ENCODE data around the gene TNFSF9.
A peak's percentile ranks its signal among the peaks of the same experiment; 100 is the strongest.
"Not testable (repeated sequence)": the region's sequence is repeated elsewhere in the genome, so short reads cannot be mapped to it uniquely, and the experiment has no call there.

Gene TNFSF9

DNA sequence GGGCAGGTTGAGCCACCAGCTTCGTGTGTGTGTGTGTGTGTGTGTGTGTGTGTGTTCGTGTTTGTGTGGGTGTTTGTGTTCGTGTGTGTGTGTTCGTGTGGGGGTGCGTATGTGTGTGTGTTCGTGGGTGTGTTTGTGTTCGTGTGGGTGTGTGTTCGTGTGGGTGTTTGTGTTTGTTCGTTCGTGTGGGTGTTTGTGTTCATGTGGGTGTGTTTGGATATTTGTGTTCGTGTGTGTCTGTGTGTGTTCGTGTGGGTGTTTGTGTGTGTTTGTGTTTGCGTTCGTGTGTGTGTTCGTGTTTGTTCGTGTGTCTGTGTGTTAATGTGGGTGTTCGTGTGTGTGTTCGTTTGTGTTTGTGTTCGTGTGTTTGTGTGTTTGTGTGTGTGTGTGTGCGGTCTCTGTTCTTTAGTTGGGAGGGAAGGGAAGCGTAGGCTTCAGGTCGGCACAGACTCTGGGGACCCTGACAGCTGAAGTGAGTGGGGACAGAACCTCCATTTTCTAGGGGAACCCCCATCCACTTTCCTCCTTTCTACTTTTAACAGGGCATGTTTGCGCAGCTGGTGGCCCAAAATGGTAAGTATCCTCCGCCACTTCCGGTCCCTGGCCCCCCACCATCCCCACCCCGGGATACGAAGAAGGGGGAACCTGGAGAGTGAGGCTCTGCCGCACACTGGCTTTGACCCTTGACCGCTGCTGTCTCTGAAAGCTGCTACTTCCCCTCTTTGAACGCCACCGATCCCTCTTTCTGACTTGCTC lies 1.6 kb downstream of the TNFSF9 start:
- DNase-seq (ENCODE audit: low read depth in 1 of 2, low spot score in 1 of 2), result no peak

DNA sequence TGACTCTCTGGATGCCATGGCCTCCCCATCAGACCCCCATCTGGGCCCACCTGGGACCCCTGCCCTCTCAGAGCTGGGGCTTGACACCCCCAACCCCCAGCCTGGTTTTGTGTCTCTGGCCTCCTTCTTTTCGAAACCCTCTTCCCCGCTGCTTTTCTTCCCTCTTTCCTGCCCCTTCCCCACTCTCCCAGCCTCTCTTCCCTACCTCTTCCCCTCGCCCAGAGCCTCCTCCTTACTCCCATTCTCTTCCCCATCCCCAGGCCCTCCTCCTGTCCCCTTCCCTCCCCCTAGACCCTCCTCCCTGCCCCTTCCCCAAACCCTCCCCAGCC lies 2.1 kb downstream of the TNFSF9 start:
- DNase-seq (ENCODE audit: low read depth in 1 of 2, low spot score in 1 of 2), result no peak

DNA sequence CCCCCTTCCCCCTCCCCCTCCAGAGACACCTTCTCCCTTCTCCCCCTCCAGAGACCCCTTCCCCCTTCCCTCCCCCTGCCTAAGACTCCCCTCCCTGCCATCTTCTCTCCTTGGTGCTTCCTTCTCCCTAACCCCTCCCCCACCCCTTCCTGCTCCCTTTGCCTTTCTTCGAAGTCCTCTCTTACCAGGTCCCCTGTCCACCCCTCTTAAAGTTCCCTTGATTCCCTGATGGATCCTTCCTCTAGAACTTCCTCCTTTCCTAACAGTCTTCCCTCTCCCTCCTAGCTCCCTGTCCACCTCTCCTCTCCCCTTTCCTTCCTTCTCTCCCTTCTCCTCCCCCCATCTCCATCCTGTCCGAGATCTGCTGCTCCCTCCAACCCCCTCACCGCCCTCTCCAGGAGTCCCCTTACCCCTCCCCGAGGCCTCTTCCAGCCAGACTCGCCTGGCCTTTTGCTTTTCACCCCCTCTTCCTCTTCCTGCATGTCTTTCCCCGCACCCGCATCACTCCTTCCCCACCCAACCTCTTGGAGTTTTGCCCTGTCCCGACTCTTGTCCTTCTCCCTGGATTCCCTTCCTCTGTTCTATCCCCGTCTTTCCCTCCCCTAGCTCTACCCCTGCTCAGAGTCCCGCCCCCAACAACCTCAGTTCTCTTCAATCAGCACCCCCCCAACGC lies 3.1 kb downstream of the TNFSF9 start:
- DNase-seq (ENCODE audit: low read depth in 1 of 2, low spot score in 1 of 2), result no peak

GRCh38 chr19:6534451-6535093 lies 3.7 kb downstream of the TNFSF9 start:
- DNase-seq (ENCODE audit: low read depth in 1 of 2, low spot score in 1 of 2), result no peak

DNA sequence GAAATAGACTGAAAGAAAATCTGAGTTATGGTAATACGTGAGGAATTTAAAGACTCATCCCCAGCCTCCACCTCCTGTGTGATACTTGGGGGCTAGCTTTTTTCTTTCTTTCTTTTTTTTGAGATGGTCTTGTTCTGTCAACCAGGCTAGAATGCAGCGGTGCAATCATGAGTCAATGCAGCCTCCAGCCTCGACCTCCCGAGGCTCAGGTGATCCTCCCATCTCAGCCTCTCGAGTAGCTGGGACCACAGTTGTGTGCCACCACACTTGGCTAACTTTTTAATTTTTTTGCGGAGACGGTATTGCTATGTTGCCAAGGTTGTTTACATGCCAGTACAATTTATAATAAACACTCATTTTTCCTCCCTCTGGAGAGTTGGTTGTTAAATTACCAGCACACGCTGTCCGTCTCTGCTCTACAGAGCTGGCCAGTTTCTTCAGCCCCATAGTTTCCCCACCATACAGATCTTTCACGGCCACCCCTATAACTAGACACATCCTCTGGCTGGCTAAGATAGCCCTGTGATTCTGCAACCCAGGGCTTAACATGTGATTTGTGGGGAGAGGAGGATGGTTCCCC lies 4.8 kb downstream of the TNFSF9 start:
- no peak for DNase-seq (ENCODE audit: low read depth in 1 of 2, low spot score in 1 of 2)

DNA sequence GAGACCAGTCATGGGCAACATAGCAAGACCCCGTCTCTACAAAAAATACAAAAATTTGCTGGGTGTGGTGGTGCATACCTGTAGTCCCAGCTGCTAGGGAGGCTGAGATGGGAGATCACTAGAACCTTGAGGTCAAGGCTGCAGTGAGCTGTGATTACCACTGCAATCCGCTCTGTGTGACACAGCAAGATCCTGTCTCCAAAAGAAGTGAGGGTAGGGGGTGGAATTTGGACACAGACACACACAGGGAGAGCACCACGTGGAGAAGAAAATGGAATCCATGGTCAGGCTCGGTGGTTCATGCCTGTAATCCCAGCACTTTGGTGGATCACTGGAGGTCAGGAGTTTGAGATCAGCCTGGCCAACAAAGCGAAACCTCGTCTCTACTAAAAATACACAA lies 8.7 kb downstream of the TNFSF9 start:
- no peak for DNase-seq (ENCODE audit: low read depth in 1 of 2, low spot score in 1 of 2)

GRCh38 chr19:6540918-6541689 lies 10.3 kb downstream of the TNFSF9 start:
- no peak for DNase-seq (ENCODE audit: low read depth in 1 of 2, low spot score in 1 of 2)

GRCh38 chr19:6543866-6544347 lies 13.1 kb downstream of the TNFSF9 start:
- DNase-seq (ENCODE audit: low read depth in 1 of 2, low spot score in 1 of 2), result no peak

- DNase-seq (ENCODE audit: low read depth in 1 of 2, low spot score in 1 of 2), result not testable (repeated sequence)
Observed at GRCh38 chr19:6550679-6551078, 19.9 kb downstream of the TNFSF9 start.

DNA sequence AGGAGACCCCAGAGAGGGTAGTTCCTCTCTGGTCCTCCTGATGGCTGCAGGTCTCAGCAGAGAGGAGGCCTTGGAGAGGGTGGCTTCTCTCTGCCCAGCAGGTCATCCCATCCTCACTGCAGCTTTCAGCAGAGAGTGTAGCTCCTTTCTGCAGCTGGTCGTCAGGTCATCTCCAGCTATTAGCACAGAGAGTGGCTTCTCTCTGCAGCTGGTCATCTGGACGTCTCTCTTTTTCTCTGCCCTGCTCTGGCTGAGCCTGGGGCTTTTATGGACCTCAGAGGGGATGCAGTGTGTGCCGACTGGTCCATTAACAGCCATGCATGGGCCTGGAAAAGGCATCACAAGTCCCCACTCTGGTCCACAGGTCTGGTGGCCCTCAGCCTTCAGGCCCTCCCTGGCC lies 20.3 kb downstream of the TNFSF9 start:
- no peak for DNase-seq (ENCODE audit: low read depth in 1 of 2, low spot score in 1 of 2)

- peak; percentile 9 to 38 for DNase-seq (ENCODE audit: low read depth in 1 of 2, low spot score in 1 of 2)
Observed at GRCh38 chr19:6551607-6552450, 21.0 kb downstream of the TNFSF9 start.

- no peak for DNase-seq (ENCODE audit: low read depth in 1 of 2, low spot score in 1 of 2)
Observed at GRCh38 chr19:6556043-6556449, 25.2 kb downstream of the TNFSF9 start.

- DNase-seq (ENCODE audit: low read depth in 1 of 2, low spot score in 1 of 2), result no peak
Observed at GRCh38 chr19:6556480-6557195, 25.8 kb downstream of the TNFSF9 start.

DNA sequence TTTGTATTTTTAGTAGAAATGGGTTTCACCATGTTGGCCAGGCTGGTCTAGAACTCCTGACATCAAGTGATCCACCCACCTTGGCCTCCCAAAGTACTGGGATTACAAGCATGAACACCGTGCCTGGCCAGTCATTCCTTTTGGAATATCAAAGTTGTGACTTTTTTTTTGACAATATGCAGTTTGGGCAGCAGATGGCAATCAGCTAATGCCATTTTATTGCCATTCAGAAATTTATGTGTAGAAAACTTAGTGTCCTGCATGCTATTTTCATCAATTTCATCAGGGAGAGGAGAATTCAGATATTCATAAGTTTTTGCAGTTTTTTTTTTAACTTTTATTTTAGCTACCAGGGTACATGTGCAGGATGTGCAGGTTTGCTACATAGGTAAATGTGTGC lies 31.6 kb downstream of the TNFSF9 start:
- DNase-seq (ENCODE audit: low read depth in 1 of 2, low spot score in 1 of 2), result not testable (repeated sequence)

DNA sequence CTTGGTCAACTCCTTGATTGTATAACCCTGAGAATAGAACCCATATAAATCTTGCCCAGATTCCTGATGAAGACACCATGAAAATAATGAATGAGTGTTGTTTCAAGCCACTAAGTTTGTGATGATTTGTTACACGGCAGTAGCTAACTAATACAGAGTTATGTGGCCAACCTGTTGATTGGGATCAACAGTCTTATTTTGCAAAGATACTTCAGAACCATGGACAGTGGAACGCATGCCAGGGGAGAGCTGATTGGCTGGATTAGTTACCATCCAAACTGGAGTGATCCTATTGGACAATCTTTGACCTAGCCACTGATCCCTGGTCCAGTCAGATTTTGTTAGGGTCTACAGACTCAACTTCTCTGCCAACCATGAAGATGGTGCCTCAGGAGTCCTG lies 33.6 kb downstream of the TNFSF9 start:
- no peak for DNase-seq (ENCODE audit: low read depth in 1 of 2, low spot score in 1 of 2)

- DNase-seq (ENCODE audit: low read depth in 1 of 2, low spot score in 1 of 2), result not testable (repeated sequence)
Observed at GRCh38 chr19:6566727-6567126, 35.9 kb downstream of the TNFSF9 start.

- no peak for DNase-seq (ENCODE audit: low read depth in 1 of 2, low spot score in 1 of 2)
Observed at GRCh38 chr19:6568010-6568526, 37.2 kb downstream of the TNFSF9 start.

- no peak for DNase-seq (ENCODE audit: low read depth in 1 of 2, low spot score in 1 of 2)
Observed at GRCh38 chr19:6568816-6569215, 38.0 kb downstream of the TNFSF9 start.

DNA sequence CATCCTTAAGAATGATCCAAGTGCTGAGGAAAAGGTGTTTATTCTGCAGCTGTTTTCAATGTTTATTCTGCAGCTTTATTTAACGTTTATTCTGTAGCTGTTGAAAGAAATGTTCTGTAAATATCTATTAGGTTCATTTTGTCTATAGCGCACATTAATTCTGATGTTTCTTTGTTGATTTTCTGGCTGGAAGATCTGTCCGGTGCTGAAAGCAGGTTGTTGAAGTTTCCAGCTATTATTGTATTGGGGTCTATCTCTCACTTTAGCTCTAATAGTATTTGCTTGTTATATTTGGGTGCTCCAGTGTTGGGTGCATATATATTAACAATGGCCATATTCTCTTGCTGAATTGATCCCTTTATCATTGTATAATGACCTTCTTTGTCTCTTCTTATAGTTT lies 39.9 kb downstream of the TNFSF9 start:
- DNase-seq (ENCODE audit: low read depth in 1 of 2, low spot score in 1 of 2), result no peak

All from stimulated activated CD4-positive, alpha-beta T cell treated with anti-CD3 and anti-CD28 coated beads, Interleukin-15, amount 100 ng/mL, for 1 hour (primary cell).